Nephron (organoid): Measurements from ENCODE around the gene PLGRKT.
A peak's percentile ranks its signal among the peaks of the same experiment; 100 is the strongest.

Source experiments
- H3K27ac Mint-ChIP-seq, 3 experiments: 2 replicates each; pipeline ENCODE4 v1.8.0; 2020; ENCODE audit warnings: mixed read lengths in 3 of 3, mild to moderate bottlenecking in 2 of 3, moderate library complexity in 1 of 3
- H3K27me3 Mint-ChIP-seq: 2 replicates; pipeline ENCODE4 v1.8.0; 2021; ENCODE audit warnings: low read depth, mild to moderate bottlenecking, moderate library complexity, mixed read lengths
- H3K36me3 Mint-ChIP-seq: 2 replicates; pipeline ENCODE4 v1.8.0; 2020; ENCODE audit warnings: low read depth, mixed read lengths
- H3K4me1 Mint-ChIP-seq: 2 replicates; pipeline ENCODE4 v1.8.0; 2020; ENCODE audit warnings: mixed read lengths
- H3K4me3 Mint-ChIP-seq, 3 experiments: 2 replicates each; pipeline ENCODE4 v1.8.0; 2020; ENCODE audit warnings: mild to moderate bottlenecking in 3 of 3, mixed read lengths in 3 of 3, moderate library complexity in 2 of 3
- H3K9me3 Mint-ChIP-seq: 2 replicates; pipeline ENCODE4 v1.8.0; 2020; ENCODE audit warnings: mixed read lengths
- CTCF ChIP-seq, 3 experiments: fragments of 200-600 bp; sonication (generic); IDR thresholded peaks; one replicate each; pipeline ENCODE4 v1.5.0; 2021; ENCODE audit warnings: antibody characterized with exemption in 3 of 3; ENCODE audit not compliant: unreplicated experiment in 3 of 3

The PLGRKT gene

GRCh38 chr9:5429873-5430564 is 7.7 kb downstream of the PLGRKT start:
- H3K27me3 Mint-ChIP-seq = no peaks in the 10 kb centered on the region
- H3K27ac Mint-ChIP-seq = no peak overlapping the region
- H3K4me3 Mint-ChIP-seq = no peak overlapping the region
- no peak for TF ChIP-seq CTCF (IDR thresholded peaks at IDR 0.05; ENCODE audit: unreplicated experiment in 3 of 3)
- H3K36me3 Mint-ChIP-seq = peaks cover 46% of the 10 kb centered on the region
- H3K9me3 Mint-ChIP-seq = peaks cover under 1% of the 10 kb centered on the region
- no peaks in the 10 kb centered on the region for H3K4me1 Mint-ChIP-seq

GRCh38 chr9:5428794-5429528 is 8.8 kb downstream of the PLGRKT start:
- TF ChIP-seq CTCF (IDR thresholded peaks at IDR 0.05; ENCODE audit: unreplicated experiment in 3 of 3) = no peak
- peaks cover 41% of the 10 kb centered on the region for H3K36me3 Mint-ChIP-seq
- no peaks in the 10 kb centered on the region for H3K27me3 Mint-ChIP-seq
- no peak overlapping the region for H3K4me3 Mint-ChIP-seq
- H3K27ac Mint-ChIP-seq = no peak overlapping the region
- H3K4me1 Mint-ChIP-seq = no peaks in the 10 kb centered on the region
- no peaks in the 10 kb centered on the region for H3K9me3 Mint-ChIP-seq

GRCh38 chr9:5428172-5428571 is 9.6 kb downstream of the PLGRKT start:
- no peaks in the 10 kb centered on the region for H3K9me3 Mint-ChIP-seq
- no peaks in the 10 kb centered on the region for H3K27me3 Mint-ChIP-seq
- no peak for TF ChIP-seq CTCF (IDR thresholded peaks at IDR 0.05; ENCODE audit: unreplicated experiment in 3 of 3)
- H3K36me3 Mint-ChIP-seq = peaks cover 36% of the 10 kb centered on the region
- no peak overlapping the region for H3K27ac Mint-ChIP-seq
- no peak overlapping the region for H3K4me3 Mint-ChIP-seq
- H3K4me1 Mint-ChIP-seq = no peaks in the 10 kb centered on the region

GRCh38 chr9:5427005-5427404 is 10.7 kb downstream of the PLGRKT start:
- Mint-ChIP-seq H3K27me3 (no peaks in the 10 kb centered on the region), H3K4me3 (no peak overlapping the region), H3K27ac (no peak overlapping the region), H3K36me3 (peaks cover 24% of the 10 kb centered on the region), H3K9me3 (no peaks in the 10 kb centered on the region), H3K4me1 (no peaks in the 10 kb centered on the region)
- TF ChIP-seq CTCF (IDR thresholded peaks at IDR 0.05; ENCODE audit: unreplicated experiment in 3 of 3) = no peak

- TF ChIP-seq CTCF (IDR thresholded peaks at IDR 0.05; ENCODE audit: unreplicated experiment in 3 of 3) = peak in 1 of 3 experiments; percentile 7
- H3K27me3 Mint-ChIP-seq = no peaks in the 10 kb centered on the region
- no peak overlapping the region for H3K27ac Mint-ChIP-seq
- H3K4me1 Mint-ChIP-seq = no peaks in the 10 kb centered on the region
- no peak overlapping the region for H3K4me3 Mint-ChIP-seq
- H3K9me3 Mint-ChIP-seq = no peaks in the 10 kb centered on the region
- peaks cover 7% of the 10 kb centered on the region for H3K36me3 Mint-ChIP-seq
These were observed 12.6 kb downstream of the PLGRKT start for GRCh38 chr9:5425006-5425628.
